Mucosa of stomach (tissue), 1 donor: ENCODE data around the gene TFIP11.

Experiments
- H3K27me3 ChIP-seq: one replicate; pipeline ENCODE4 v1.7.0; 2013; ENCODE audit warnings: mild to moderate bottlenecking, low read length; ENCODE audit not compliant: control insufficient read depth, insufficient read depth
- H3K36me3 ChIP-seq: one replicate; pipeline ENCODE4 v1.7.0; 2013; ENCODE audit warnings: low read length; ENCODE audit not compliant: control insufficient read depth, insufficient read depth
- H3K4me1 ChIP-seq: one replicate; pipeline ENCODE4 v1.7.0; 2013; ENCODE audit warnings: mild to moderate bottlenecking, low read length; ENCODE audit not compliant: control insufficient read depth, insufficient read depth
- H3K4me3 ChIP-seq: one replicate; pipeline ENCODE4 v1.7.0; 2013; ENCODE audit warnings: low read length
- H3K9ac ChIP-seq: one replicate; pipeline ENCODE4 v1.7.0; 2013; ENCODE audit warnings: mild to moderate bottlenecking, low read length, moderate library complexity
- H3K9me3 ChIP-seq: one replicate; pipeline ENCODE4 v1.7.0; 2013; ENCODE audit warnings: mild to moderate bottlenecking, low read length, moderate library complexity; ENCODE audit not compliant: control insufficient read depth
- donor health status: Pancreatic carcinoma.

The TFIP11 gene

DNA sequence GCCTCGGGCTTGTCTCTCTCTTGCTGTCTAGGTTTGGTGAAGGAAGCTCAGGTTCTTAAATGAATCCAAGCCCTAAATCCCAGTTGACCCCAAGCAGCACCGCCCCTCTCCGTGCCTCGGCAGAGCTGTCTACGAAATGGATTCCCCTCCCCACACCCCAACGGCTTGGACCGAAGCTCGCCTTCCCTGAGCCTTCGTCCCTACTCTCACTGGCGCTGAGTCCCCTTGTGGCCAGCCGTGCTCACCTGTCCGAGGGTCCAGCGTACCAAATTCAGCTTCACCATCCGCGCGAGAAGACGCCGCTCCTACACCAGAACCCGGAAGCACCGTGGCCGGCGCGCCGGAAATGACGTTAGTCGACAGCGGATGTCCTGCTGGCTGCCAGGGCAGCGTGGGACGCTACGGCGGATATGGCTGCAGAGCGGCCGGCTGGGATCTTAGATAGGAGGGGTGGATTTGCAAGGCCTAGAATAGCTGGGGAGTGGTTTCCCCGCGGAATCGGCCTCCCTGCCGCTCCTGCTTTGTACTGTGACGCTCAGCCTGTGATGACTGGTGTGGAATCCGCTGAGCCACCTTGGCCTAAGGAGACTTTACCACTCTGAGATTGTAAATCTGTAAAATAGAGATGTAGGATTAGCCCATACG, at the start of gene TFIP11:
TFIP11 (minus strand) TSS at position 325 of the 645 bp plus-strand sequence. CDS start 2,201 bp downstream, outside the sequence.
- Histone ChIP-seq H3K4me1 (peaks cover 10% of the 10 kb centered on the region), H3K9ac (peak within 1 kb of the TSS; percentile 87), H3K36me3 (no peaks in the 10 kb centered on the region), H3K27me3 (no peaks in the 10 kb centered on the region), H3K9me3 (no peaks in the 10 kb centered on the region), H3K4me3 (peak within 1 kb of the TSS; percentile 84)

DNA sequence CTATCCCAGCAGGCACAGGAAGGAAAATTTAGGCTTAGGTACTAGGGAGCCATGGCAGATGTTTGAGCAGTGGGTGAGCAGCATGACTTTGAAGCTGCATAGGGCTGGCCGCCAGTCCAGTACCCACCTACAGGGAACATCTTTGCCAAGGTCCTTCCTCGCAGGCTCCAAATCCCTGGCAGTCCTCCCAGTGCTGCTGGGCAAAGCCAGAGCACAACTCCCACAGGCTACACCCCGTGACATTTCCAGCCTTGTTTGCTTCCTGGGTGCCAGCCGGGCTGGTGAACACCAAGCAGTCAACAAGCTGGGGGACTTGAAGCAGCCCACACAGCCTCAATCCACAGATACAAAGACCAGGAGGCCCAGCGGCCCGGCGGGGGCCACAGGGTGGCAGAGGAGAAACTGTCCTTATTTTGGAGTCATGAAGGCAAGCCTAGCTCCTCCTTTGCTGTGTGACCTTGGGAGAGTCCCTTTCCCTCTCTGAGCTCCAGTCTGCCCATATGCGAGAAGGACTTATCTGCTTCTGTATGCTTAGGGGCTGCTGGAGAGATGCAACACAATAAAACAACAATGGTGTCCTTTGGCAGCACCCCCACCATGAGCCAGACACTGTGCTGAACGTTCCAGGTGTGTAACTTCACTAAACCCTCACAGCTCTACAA, 49.6 kb upstream of the TFIP11 start:
- no peaks in the 10 kb centered on the region for H3K36me3 ChIP-seq
- no peaks in the 10 kb centered on the region for H3K9me3 ChIP-seq
- no peaks in the 10 kb centered on the region for H3K27me3 ChIP-seq
- H3K4me3 ChIP-seq = no peak overlapping the region
- H3K4me1 ChIP-seq = no peaks in the 10 kb centered on the region
- H3K9ac ChIP-seq = no peak overlapping the region

DNA sequence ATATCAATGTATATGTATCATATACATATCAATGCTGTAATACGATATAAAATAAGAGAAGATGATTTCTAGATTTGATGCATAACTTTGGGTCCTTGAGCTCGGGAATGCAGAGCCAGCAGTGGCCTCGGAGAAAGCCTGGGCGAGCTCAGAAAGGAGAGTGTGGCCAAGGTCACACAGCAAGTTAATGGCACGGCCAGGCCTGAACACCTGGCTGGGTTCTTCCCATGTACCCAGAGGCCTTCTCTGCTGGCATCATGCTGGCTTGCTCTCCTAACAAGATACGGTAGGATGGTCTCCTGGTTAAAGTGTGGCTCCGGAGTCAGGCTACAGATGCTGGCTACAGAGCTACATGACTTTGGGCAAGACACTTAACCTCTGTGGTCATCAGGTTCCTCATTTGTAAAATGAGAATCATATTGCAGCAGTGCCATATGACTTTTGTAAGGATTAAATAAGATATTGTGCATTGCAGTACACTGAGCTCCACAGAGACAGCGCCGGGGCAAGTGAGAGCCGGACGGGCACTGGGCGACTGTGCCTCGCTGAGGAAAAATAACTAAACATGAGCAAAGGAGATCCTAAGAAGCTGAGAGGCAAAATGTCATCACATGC, 47.8 kb upstream of the TFIP11 start:
- no peak overlapping the region for H3K9ac ChIP-seq
- H3K9me3 ChIP-seq = no peaks in the 10 kb centered on the region
- no peaks in the 10 kb centered on the region for H3K4me1 ChIP-seq
- H3K27me3 ChIP-seq = no peaks in the 10 kb centered on the region
- H3K4me3 ChIP-seq = no peak overlapping the region
- no peaks in the 10 kb centered on the region for H3K36me3 ChIP-seq

DNA sequence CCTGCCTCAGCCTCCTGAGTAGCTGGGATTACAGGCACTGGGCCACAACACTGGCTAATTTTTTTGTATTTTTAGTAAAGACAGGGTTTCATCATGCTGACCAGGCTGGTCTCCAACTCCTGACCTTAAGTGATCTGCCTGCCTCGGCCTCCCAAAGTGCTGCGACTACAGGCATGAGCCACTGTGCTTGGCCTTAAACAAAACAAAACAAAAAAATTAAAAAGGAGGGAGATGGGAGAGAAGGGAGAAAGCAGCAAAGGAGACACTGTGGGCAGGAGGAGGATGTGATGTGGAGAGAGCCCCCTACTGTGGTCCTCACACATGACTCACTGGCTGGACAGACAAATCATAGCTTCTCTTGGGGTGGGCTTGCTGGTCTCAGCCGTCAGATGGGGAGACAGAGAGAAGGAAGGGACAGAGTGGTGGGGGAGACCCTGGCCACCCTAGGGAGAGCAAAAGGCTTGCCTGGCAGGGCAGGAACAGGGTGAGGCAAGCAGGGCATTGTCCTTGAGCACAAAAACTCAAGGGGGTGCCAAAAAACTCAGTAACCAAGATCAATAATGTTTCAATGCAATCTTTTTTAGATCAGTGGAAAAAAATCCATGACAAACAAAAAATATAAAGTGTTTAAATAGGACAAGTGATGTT, 46.1 kb upstream of the TFIP11 start:
- Histone ChIP-seq H3K36me3 (no peaks in the 10 kb centered on the region), H3K27me3 (no peaks in the 10 kb centered on the region), H3K9me3 (no peaks in the 10 kb centered on the region), H3K9ac (no peak overlapping the region), H3K4me1 (no peaks in the 10 kb centered on the region), H3K4me3 (no peak overlapping the region)

DNA sequence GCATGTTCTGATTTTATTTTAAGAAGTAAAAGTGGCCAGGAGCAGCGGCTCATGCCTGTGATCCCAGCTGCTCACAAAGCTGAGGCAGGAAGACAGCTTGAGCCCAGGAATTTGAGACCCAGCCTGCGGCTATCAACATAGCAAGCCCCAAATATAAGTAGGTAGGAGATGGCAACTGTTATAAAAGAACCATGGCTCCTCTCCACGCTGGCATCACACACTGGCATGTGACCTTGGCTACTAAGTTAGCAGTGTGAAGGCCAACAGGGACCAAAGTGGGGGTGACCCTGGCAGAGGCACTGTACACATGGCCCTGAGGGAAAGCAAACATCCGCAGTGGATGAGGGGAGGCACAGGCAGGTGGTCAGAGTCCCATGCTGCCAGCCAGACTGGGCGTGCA, 44.6 kb upstream of the TFIP11 start:
- H3K9ac ChIP-seq = no peak overlapping the region
- no peaks in the 10 kb centered on the region for H3K36me3 ChIP-seq
- H3K4me1 ChIP-seq = no peaks in the 10 kb centered on the region
- no peak overlapping the region for H3K4me3 ChIP-seq
- no peaks in the 10 kb centered on the region for H3K9me3 ChIP-seq
- H3K27me3 ChIP-seq = no peaks in the 10 kb centered on the region

DNA sequence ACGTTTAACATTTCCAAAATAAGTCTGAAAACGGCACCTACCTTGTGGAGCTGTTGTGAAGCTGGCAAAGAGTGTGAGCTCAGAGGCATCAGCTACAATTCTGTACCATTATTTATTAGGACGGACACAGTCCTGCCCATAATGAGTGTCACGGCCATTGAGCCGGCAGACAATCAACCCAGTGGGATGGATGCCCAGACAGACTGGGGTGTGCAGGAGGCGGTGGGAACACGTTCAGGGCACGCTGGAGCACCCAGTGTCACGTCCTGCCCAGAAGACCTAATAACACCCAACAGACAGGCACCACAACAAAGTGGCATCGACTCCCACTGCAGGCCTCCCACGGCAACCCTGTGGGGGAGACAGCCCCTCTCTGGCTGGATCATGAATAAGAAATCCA, 43.2 kb upstream of the TFIP11 start:
- H3K36me3 ChIP-seq = no peaks in the 10 kb centered on the region
- no peaks in the 10 kb centered on the region for H3K9me3 ChIP-seq
- no peaks in the 10 kb centered on the region for H3K27me3 ChIP-seq
- no peak overlapping the region for H3K4me3 ChIP-seq
- H3K9ac ChIP-seq = no peak overlapping the region
- no peaks in the 10 kb centered on the region for H3K4me1 ChIP-seq

DNA sequence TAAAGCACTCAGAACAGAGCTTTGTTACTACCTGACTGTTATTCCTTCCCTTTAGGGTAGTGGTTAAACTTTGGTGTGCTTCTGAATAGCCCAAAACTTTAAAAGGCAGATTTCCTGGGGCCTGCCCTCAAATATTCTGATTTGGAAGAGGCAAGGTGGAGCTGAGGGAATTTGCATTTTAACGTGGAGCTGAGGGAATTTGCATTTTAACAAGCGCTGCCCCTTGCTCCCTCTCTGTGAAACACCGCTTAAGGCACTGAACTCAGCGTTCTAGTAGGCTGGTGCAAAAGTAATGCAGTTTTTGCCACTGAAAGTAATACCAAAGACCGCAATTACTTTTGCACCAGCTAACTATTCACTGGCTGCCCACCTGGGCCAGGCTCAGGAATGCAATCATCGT, 42.7 kb upstream of the TFIP11 start:
- Histone ChIP-seq H3K4me3 (no peak overlapping the region), H3K9ac (no peak overlapping the region), H3K9me3 (no peaks in the 10 kb centered on the region), H3K4me1 (no peaks in the 10 kb centered on the region), H3K36me3 (no peaks in the 10 kb centered on the region), H3K27me3 (no peaks in the 10 kb centered on the region)

DNA sequence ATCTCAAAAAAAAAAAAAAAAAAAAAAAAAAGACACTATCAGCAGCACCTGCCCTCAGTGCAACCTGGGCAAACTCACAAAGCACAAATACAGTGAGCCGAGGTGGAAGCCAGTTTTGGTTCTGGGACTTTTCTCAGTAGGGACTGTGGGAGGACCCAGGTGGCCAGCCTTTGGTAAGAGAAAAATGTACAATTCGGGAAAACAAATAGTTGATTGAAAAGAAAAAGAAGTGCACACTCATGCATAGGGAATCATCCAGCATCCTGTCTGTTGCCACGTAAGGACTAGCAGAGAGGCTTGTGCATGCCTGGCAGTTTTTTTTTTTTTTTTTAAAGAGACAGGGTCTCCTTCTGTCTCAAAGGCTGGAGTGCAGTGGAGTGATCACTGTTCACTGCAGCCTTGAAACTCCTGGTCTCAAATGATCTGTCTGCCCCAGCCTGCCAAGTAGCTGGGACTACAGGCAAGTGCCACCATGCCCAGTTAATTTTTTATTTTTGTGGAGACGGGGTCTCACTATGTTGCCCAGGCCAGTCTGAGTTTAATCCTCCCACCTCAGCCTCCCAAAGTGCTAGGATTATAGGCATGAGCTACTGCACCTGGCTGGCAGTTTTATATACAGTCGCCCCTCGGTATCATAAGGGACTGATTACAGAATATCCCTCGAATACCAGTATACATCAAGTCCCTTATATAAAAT, 40.9 kb upstream of the TFIP11 start:
- no peaks in the 10 kb centered on the region for H3K4me1 ChIP-seq

DNA sequence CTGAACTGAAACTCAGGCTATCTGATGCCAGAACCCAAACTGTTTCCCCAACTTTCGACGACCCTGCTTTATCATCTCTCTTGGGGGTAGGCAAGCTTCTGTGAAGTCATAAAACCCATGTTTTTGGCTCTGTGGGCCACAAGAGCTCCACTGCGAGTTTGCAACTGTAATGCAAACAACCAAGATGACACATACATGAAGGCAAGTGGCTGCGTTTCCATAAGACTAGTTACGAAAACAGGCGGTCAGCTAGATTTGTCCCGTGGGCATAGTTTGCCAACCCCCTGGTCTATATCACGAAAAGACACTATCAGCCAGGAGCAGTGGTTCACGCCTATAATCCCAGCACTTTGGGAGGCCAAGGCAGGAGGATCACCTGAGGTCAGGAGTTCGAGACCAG, 40.2 kb upstream of the TFIP11 start:
- no peaks in the 10 kb centered on the region for H3K27me3 ChIP-seq
- H3K9me3 ChIP-seq = no peaks in the 10 kb centered on the region
- H3K4me1 ChIP-seq = no peaks in the 10 kb centered on the region
- H3K4me3 ChIP-seq = no peak overlapping the region
- H3K9ac ChIP-seq = no peak overlapping the region
- H3K36me3 ChIP-seq = no peaks in the 10 kb centered on the region

More for the DNA sequence above, 40.9 kb upstream of the TFIP11 start:
- H3K4me3 ChIP-seq = no peak overlapping the region
- H3K36me3 ChIP-seq = no peaks in the 10 kb centered on the region
- no peak overlapping the region for H3K9ac ChIP-seq
- H3K27me3 ChIP-seq = no peaks in the 10 kb centered on the region
- no peaks in the 10 kb centered on the region for H3K9me3 ChIP-seq

DNA sequence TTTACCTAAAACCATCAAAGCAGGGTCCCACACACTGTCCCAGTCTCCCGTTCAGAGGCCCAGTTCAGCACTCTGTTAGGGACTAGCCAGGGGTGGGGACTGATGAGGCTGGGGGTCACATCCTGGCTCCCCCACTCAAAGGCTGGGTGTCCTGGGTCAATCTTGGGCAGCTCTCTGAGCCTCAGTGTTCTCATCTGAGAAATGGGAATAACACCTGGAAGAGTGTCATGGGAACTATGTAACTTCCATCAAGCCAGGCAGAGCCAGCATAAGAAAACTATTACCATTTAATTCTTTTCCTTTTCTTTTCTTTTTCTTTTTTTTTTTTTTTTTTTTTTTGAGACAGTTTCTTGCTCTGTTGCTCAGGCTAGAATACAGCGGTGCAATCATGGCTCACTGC, 39.3 kb upstream of the TFIP11 start:
- no peak overlapping the region for H3K9ac ChIP-seq
- no peaks in the 10 kb centered on the region for H3K27me3 ChIP-seq
- no peaks in the 10 kb centered on the region for H3K36me3 ChIP-seq
- H3K4me1 ChIP-seq = no peaks in the 10 kb centered on the region
- no peaks in the 10 kb centered on the region for H3K9me3 ChIP-seq
- H3K4me3 ChIP-seq = no peak overlapping the region

DNA sequence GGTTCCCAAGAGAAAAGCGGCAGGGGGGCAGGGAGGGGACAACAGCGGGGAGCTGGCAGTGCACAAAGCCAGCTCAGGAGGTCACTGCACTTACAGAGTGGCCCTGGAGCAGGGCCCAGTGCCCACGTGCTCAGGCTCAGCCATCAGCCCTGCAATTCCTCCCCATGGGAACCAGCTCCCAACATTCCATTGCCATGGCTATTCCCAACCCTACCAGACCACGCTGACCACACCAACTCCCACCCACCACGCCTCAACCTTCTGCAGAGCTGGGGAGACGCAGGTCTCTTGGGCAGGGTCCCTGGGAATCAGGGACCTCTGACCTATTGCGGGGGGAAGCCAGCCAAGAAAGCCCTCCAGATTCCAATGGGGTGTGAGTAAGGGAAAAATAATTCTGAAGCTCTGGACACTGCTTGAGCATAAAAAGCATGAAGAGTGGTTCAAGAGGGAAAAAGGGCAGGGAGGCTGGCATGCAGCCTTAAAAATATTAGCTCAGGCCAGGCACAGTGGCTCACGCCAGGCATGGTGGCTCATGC, 38.3 kb upstream of the TFIP11 start:
- no peaks in the 10 kb centered on the region for H3K36me3 ChIP-seq
- no peak overlapping the region for H3K4me3 ChIP-seq
- H3K9me3 ChIP-seq = no peaks in the 10 kb centered on the region
- no peak overlapping the region for H3K9ac ChIP-seq
- H3K4me1 ChIP-seq = no peaks in the 10 kb centered on the region
- H3K27me3 ChIP-seq = no peaks in the 10 kb centered on the region
